C4-2B (cell line): ENCODE results near the gene IRX3.

ENCODE experiments used
- H3K27ac ChIP-seq: fragments of 450-650 bp; 2 replicates; pipeline ENCODE4 v1.5.1; 2017
- ZFX ChIP-seq: fragments of 450-650 bp; IDR thresholded peaks from 2 replicates; pipeline ENCODE4 v1.6.1; 2017
- TF ChIP-seq, protein P1 (sequence below): fragments of 450-650 bp; conservative IDR thresholded peaks from 2 replicates; pipeline ENCODE4 v1.5.1; 2017; ENCODE audit warnings: mild to moderate bottlenecking

Gene IRX3

GRCh38 chr16:54244061-54244886 is 42.3 kb downstream of the IRX3 start:
- H3K27ac ChIP-seq: no peak overlapping the region
- no peak for TF ChIP-seq ZFX
- TF ChIP-seq, protein P1, sequence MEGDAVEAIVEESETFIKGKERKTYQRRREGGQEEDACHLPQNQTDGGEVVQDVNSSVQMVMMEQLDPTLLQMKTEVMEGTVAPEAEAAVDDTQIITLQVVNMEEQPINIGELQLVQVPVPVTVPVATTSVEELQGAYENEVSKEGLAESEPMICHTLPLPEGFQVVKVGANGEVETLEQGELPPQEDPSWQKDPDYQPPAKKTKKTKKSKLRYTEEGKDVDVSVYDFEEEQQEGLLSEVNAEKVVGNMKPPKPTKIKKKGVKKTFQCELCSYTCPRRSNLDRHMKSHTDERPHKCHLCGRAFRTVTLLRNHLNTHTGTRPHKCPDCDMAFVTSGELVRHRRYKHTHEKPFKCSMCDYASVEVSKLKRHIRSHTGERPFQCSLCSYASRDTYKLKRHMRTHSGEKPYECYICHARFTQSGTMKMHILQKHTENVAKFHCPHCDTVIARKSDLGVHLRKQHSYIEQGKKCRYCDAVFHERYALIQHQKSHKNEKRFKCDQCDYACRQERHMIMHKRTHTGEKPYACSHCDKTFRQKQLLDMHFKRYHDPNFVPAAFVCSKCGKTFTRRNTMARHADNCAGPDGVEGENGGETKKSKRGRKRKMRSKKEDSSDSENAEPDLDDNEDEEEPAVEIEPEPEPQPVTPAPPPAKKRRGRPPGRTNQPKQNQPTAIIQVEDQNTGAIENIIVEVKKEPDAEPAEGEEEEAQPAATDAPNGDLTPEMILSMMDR: no peak

- H3K27ac ChIP-seq: no peak overlapping the region
- TF ChIP-seq, protein P1: no peak
- no peak for TF ChIP-seq ZFX
Observed at GRCh38 chr16:54243202-54243601, 43.4 kb downstream of the IRX3 start.

- H3K27ac ChIP-seq: no peak overlapping the region
- TF ChIP-seq, protein P1: no peak
- TF ChIP-seq ZFX: no peak
Observed at GRCh38 chr16:54242199-54242598, 44.4 kb downstream of the IRX3 start.

DNA sequence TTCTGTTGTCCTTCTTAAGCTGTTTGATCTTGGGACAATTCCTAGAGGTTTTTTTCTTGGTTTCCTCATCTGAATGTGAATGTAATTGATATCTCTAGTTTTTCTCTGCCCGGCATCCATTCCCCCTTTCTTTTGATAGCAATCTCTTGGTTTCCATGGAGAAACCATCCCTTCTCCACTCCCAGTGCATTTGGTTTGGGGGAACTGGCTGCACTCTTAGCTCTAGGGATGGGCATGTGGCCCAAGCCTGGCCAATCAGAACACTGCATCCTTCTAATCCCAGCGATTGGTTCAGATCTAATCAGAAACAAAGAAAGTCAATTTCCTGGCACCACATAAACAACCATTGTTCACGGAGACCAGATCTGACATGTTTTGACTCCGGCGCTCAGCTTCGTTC is 45.1 kb downstream of the IRX3 start:
- TF ChIP-seq, protein P1: no peak
- no peak for TF ChIP-seq ZFX
- H3K27ac ChIP-seq: no peak overlapping the region

GRCh38 chr16:54240271-54241129 is 46.1 kb downstream of the IRX3 start:
- no peak for TF ChIP-seq ZFX
- no peak overlapping the region for H3K27ac ChIP-seq

- no peak overlapping the region for H3K27ac ChIP-seq
- TF ChIP-seq ZFX: no peak
- TF ChIP-seq, protein P1: no peak
Observed at GRCh38 chr16:54239456-54239855, 47.1 kb downstream of the IRX3 start.

DNA sequence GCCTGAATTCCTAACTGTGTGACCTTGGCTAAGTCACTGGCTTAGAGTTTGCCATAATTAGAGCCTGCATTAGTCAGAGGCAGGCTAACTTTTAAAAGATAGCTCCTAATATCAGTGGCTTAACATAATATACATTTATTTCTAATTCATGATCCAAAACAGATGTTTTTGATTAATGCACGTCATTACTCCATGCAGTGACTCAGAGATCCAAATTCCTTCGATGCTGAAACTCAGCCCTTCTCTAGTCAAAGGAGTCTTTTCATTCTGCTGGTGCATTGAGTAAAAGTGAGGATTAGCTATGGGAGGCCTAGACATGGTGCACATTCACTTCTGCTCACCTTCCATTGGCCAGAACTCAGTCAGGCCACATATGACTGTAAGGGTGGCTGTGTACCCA is 49.8 kb downstream of the IRX3 start:
- no peak for TF ChIP-seq ZFX
- TF ChIP-seq, protein P1: no peak
- no peak overlapping the region for H3K27ac ChIP-seq
